Measurements from ENCODE around the gene FSHR.

Gene FSHR

GRCh38 chr2:49028101-49028500 is 126.2 kb downstream of the FSHR start:
- DNase-seq = no peak

- no peak for DNase-seq
Measured at GRCh38 chr2:49026706-49027105, 127.6 kb downstream of the FSHR start.

DNA sequence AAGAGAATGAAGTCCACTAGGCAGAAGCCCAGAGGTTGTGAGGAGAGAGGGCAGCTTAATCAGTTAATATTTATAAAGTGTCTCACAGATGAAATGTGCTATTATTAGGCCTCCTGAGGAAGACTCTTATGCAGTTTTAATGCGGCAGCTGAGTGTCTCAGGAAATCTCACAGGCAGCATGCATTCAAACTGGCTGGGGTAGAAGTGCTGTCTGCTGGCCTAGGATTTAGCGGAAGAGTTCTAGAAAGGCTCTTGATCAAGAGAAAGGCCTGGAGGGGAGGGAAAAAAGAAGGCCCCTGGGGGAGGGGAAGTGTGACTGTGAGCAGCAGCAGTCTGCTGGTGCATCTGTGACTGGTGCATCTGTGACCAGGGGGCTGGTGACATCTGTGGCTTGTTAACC is 133.0 kb downstream of the FSHR start:
- DNase-seq = no peak

GRCh38 chr2:49005261-49005660 is 149.1 kb downstream of the FSHR start:
- no peak for DNase-seq

DNA sequence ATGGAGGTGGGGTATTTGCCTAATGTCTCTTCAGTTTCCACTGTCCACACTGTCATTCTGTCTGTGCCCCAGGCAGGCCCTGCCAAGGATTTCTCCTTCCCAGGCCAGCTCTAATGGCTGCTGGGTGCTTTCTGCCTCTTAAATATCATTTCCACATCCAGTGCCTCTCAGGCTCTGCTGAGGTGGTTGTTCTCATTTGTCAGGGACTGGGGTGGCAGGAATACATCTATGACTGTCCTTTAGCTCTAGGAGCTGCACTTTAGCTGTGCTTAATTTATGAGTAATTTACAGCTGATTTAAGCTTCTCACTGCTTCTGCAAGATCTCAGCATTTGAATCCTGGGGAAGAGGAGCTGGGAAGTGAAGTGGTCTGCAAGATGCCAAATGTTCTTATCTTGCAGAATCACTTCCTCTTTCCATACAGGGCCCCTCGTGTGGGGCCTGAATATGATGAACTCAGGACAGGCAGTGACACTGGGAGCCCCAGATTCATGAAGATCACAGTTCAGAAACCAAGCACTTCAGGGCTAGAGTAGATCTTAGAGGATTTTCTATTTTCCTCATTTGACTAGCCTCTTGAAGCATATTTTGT is 150.2 kb downstream of the FSHR start:
- no peak for DNase-seq

DNA sequence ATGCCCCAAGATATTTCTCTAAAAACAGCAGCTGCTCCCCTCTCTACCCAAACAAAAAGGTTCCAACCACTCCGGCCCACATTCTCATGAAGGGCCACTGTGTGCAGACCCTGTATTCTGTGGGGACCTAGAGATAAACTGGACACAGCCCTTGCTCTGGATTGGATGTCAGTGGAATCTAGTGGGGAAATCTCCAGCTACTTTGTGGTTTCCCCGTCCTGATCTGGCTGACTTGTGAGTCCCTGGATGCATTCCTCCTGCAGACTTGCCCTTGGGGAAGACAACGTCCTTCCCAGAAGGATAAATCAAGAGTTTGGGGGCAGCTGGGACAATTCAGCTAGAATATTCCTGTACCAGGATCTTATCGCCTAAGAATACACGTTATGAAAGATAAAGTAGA is 151.1 kb downstream of the FSHR start:
- DNase-seq = no peak

DNA sequence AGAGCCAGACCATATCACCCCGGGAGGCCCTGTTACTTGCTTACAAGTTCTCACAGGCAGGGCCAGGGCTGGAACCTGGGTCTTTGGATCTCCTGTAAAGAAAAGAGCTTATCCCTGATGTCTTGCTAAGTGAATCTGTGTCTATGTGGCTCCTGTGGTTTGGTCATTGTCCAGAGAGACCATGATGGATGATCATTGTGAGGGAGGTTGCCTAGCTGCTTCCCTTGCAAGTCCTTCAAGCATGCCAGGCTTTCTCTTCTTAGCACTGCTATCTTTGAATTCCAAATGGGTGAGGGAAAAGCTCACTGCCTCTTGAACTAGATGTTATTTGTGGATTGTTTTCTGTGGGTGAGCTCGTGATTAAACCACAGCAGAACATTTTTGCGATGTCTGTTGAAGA is 151.6 kb downstream of the FSHR start:
- no peak for DNase-seq

GRCh38 chr2:49000695-49001094 is 153.6 kb downstream of the FSHR start:
- no peak for DNase-seq

GRCh38 chr2:48998449-48998848 is 155.9 kb downstream of the FSHR start:
- DNase-seq = no peak

DNA sequence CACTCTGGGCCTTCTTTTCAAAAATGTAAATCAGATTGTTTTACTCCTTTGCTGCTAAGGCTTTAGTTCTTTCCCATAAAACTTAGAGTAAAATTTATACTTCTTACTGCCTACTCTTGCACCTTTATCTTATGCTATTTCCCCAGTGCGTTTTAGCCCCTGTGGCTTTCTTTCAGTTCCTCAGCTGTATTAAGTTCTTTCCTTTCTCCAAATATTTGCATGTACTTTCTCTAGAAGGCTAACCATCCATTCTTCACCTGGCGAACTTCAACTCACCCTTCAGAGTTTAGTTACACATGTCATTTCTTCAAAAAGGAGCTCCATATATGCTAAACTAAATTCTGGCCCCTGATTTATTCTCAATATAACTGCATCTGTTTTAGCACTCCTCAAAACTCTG is 160.7 kb downstream of the FSHR start:
- no peak for DNase-seq

GRCh38 chr2:48991415-48992131 is 162.7 kb downstream of the FSHR start:
- DNase-seq = no peak

- DNase-seq = no peak
Measured at GRCh38 chr2:48984922-48985321, 169.4 kb downstream of the FSHR start.

DNA sequence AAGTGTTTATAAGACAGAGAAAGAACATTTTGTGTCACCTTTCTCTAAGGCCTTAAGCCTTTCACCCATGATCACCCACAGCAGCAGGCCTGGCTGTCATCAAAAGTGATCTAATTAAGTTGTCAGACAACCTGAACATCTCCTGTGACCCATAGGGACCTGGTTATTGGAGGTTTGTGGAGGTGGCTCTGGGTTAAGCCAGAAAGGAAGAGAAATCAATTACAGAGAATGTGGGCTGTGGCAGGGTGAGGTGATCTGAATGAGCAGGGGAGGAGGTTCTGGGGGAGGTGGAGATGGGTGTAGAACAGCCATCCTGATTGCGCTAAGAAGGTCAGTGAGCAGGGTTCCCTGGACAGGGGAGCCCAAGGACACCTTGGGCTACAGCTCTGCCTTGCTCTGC is 170.8 kb downstream of the FSHR start:
- DNase-seq = no peak

- DNase-seq = no peak
Measured at GRCh38 chr2:48982887-48983435, 171.4 kb downstream of the FSHR start.

DNA sequence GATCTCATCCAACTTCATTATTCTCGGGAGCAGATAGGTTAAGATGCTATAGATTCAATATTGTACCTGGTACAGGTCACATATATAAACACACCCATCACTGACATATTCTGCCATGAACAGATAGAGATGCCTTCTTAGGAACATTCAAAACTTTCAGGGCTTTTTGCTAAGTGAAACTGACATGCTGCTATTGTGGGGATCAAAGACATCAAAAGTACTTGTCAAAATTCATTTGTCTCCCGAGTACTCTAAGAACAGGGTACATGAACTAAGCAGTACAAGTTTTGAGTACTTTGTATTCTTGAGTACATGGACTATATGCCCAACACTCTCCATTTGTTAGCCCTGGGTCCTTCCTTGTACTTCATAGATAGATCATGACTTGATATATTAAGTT is 173.5 kb downstream of the FSHR start:
- no peak for DNase-seq

GRCh38 chr2:48979691-48980090 is 174.6 kb downstream of the FSHR start:
- DNase-seq = no peak

DNA sequence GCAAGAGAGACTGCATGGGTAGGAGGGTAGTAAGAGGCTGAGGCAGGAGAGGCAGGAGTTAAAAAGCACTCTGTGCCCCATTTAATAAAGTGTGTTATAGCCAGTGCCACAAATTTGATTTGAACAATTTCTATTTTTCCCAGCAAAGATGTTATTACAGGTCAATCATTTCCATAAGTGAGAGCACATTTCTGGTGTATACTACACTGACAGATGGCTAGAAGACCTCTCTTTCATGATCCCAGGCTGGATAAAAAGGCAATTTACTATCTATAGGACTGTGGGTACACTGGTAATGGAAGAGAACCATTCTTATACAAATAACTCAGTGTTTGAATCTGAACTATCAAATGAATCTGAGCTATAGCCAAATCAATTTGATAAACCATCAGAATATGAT is 176.2 kb downstream of the FSHR start:
- DNase-seq = no peak

DNA sequence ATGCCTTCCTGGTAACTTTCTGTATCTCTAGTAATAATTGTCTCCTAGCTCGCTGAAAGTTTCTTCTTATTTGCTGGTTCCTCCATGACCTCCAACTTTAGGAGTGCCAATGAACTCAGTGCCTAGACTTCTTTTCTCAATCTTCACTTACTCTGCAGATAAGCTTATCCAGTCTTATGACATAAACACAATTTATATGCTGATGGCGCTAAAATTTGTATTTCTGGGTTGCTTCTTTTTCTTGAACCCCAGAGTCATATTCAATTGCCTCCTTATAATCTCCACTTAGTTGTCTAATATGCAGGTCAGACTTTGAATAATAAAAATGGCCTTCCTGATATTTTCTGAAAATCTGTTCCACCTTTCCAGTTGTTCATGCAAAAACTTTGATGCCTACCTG is 182.5 kb downstream of the FSHR start:
- DNase-seq = no peak

DNA sequence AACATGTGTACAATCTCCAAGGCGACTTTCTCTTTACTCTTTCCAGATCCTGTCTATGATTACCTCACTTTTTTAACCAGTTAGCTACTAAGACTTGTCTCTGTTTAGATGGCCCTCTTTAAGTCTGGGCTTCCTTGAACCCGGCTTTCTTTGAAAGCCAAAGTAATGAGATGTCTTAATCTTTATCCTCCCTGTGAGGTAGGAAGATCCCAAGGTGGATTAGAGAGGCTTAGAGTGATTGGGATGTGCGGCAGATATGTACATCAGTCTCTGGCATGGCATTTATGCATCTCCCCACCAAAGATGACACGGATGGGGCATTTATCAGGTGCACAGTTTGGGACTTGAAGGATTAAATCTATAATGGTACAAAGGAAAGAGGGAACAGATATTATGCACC is 186.3 kb downstream of the FSHR start:
- no peak for DNase-seq

- DNase-seq = no peak
Measured at GRCh38 chr2:48965204-48965603, 189.1 kb downstream of the FSHR start.

DNA sequence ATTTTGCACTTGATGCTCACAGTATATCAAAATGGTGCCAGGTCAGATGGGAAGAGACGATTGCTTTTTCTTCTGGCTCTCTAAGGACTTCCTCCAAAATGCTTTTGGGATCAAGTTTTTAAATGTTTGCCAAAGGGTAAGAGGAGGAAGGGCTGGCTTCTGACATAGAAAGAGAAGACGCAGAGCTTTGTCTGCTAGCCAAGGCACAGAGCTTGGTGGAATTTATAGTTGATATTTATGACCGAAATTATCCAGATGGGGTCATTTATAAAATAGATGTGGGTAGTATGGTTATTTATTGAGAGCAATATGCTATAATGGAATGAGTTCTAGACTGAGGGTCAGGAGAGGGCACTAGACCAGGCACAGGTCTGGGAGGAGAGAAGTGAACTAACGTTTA is 193.3 kb downstream of the FSHR start:
- no peak for DNase-seq

- DNase-seq = no peak
Measured at GRCh38 chr2:48954935-48955334, 199.4 kb downstream of the FSHR start.

- DNase-seq = no peak
Measured at GRCh38 chr2:48954311-48954710, 200.0 kb downstream of the FSHR start.

DNA sequence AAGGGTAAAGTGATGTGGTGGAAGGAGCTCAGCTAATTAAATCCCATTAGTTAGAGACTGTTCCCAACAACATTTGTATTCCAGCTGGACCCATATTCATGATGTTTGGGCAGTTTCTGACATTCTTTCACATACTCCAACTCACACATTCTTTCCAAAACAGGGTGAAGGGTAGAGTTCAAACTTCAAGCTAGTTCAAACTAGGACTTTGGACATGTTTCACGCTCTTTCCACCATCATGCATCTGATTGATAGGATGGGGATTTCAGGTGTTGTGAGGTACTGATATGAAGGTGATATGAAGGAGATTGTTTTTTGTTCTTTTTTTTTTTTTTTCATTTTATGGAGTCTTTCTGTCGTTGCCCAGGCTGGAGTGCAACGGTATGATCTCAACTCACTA is 201.7 kb downstream of the FSHR start:
- DNase-seq = no peak

DNA sequence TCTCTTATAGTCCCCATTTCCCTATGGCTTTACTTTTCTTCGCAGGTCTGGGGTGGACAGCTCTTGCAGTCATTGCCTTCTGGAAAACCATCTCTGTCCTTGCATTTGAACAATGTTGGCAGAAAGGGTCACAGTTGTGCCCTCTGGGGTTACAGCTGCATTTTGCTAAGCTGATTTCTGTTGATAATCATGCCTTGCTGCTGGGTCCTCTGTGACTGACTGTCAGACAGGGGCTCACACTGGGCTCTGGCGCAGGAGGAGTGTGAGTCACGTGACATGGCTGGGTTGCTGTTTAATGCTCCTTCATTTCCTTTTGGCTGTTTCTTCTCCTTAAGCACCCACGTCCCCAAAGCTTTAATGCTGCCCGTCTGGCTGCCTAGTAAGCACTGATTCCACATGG is 202.2 kb downstream of the FSHR start:
- no peak for DNase-seq

Data from activated CD4-positive, alpha-beta T cell treated with anti-CD3 and anti-CD28 coated beads, Interleukin-2, amount 50 U/mL, for 1 hour (primary cell).